GM12878 (cell line): ENCODE data around the gene ENTPD5.

Source experiments
- FOXM1 ChIP-seq: IDR thresholded peaks from 2 replicates; pipeline ENCODE4 v1.6.1; 2012; ENCODE audit warnings: low read depth, mild to moderate bottlenecking, inconsistent platforms, low read length, moderate library complexity
- POLR2A ChIP-seq: IDR thresholded peaks from 2 replicates; pipeline ENCODE4 v1.6.1; 2011; ENCODE audit warnings: low read depth, mild to moderate bottlenecking, low read length
- TF ChIP-seq, protein P1 (sequence below), 3 experiments: IDR thresholded peaks in 2 of 3; conservative IDR thresholded peaks in 1 of 3; 2 replicates each; pipeline ENCODE4 v1.5.1; 2011; ENCODE audit warnings: low read depth in 3 of 3, low read length in 3 of 3, mild to moderate bottlenecking in 3 of 3, control low read depth in 2 of 3, moderate library complexity in 2 of 3, inconsistent platforms in 1 of 3, mixed read lengths in 1 of 3; ENCODE audit not compliant: control insufficient read depth in 2 of 3, insufficient read depth in 1 of 3; ENCODE audit errors: extremely low read depth in 1 of 3

DNA sequence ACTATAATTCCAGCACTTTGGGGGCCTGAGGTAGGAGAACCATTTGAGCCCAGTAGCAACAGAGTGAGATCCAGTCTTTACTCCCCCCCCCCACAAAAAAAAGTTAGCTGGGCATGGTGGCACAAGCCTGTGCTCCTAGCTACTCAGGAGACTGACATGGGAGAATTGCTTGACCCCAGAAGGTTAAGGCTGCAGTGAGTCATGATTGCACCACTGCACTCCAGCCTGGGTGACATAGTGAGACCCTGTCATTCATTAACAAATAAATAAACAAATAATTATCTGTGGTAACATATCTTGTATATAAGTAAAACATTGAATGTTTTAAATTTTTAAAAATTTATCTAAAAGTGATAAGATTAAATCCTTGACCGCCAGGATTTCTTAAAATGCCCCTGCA lies 4.8 kb downstream of the ENTPD5 start:
- TF ChIP-seq POLR2A (no peak), FOXM1 (no peak)
- TF ChIP-seq, protein P1, sequence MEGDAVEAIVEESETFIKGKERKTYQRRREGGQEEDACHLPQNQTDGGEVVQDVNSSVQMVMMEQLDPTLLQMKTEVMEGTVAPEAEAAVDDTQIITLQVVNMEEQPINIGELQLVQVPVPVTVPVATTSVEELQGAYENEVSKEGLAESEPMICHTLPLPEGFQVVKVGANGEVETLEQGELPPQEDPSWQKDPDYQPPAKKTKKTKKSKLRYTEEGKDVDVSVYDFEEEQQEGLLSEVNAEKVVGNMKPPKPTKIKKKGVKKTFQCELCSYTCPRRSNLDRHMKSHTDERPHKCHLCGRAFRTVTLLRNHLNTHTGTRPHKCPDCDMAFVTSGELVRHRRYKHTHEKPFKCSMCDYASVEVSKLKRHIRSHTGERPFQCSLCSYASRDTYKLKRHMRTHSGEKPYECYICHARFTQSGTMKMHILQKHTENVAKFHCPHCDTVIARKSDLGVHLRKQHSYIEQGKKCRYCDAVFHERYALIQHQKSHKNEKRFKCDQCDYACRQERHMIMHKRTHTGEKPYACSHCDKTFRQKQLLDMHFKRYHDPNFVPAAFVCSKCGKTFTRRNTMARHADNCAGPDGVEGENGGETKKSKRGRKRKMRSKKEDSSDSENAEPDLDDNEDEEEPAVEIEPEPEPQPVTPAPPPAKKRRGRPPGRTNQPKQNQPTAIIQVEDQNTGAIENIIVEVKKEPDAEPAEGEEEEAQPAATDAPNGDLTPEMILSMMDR (IDR thresholded peaks at IDR 0.05 in 2 of 3, conservative IDR thresholded peaks at IDR 0.05 in 1 of 3; ENCODE audit: control insufficient read depth in 2 of 3, extremely low read depth in 1 of 3, insufficient read depth in 1 of 3, low read depth in 3 of 3, low read length in 3 of 3): no peak
